Activated naive CD4-positive, alpha-beta T cell treated with anti-CD3 and anti-CD28 coated beads, Interleukin-2, amount 50 U/mL, for 24 hours (primary cell): ENCODE data around the gene DNAJB7.
A peak's percentile ranks its signal among the peaks of the same experiment; 100 is the strongest.
"Not testable (repeated sequence)": the region's sequence is repeated elsewhere in the genome, so short reads cannot be mapped to it uniquely, and the experiment has no call there.

Source experiments
- H3K27ac Mint-ChIP-seq: one replicate; pipeline ENCODE4 v1.8.0; 2021; ENCODE audit warnings: mild to moderate bottlenecking, mixed read lengths
- H3K27me3 Mint-ChIP-seq: one replicate; pipeline ENCODE4 v1.8.0; 2021; ENCODE audit warnings: mixed read lengths
- H3K36me3 Mint-ChIP-seq: one replicate; pipeline ENCODE4 v1.8.0; 2021; ENCODE audit warnings: mixed read lengths
- H3K4me1 Mint-ChIP-seq: one replicate; pipeline ENCODE4 v1.8.0; 2021; ENCODE audit warnings: mixed read lengths
- H3K4me3 Mint-ChIP-seq: one replicate; pipeline ENCODE4 v1.8.0; 2021; ENCODE audit warnings: mild to moderate bottlenecking, mixed read lengths
- H3K9me3 Mint-ChIP-seq: one replicate; pipeline ENCODE4 v1.8.0; 2021; ENCODE audit warnings: mixed read lengths

DNAJB7 gene

DNA sequence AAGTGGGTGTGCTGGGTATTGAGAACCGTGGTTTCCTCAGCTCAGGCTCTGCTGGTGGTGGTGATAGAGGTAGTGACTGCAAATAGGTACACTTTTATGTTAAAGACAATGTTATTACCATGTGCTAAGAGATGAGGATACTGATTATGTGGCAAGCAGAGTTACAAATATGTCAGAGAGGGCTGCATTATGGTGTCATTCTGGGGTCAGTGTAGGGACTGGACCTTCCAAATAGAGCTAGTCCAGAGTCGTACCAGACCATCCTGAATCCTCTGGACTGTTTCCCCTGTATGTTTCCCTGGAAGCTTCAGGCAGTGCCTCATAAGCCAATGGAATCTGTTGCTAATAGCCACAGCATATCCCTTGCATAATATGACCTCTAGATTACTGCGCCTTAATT, at the start of gene DNAJB7:
DNAJB7 (minus strand) TSS at position 101 of the 400 bp plus-strand sequence. CDS start 119 bp downstream, outside the sequence.
- Mint-ChIP-seq H3K27me3 (no peaks in the 10 kb centered on the region), H3K4me1 (peaks cover 71% of the 10 kb centered on the region), H3K36me3 (peaks cover 8% of the 10 kb centered on the region), H3K27ac (peak within 1 kb of the TSS; percentile 89), H3K4me3 (no peak within 1 kb of the TSS), H3K9me3 (no peaks in the 10 kb centered on the region)

DNA sequence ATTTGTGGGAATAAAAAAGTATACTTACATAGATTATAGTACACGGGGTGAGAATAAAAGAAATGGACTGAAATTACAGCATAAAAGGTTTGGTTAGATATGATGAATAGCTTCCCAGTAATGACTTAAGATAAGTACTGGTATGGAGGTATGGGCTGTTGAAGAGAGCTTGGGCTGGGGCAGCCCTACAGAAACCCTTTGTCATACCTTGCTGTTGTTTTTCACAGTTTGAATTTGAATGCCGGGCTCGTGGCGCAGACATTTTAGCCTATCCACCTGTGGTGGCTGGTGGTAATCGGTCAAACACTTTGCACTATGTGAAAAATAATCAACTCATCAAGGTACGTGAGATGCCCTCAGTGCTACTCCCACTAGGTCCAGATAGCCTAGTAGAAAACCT, 47.0 kb upstream of the DNAJB7 start:
- Mint-ChIP-seq H3K4me1 (no peaks in the 10 kb centered on the region), H3K4me3 (no peak overlapping the region), H3K27me3 (no peaks in the 10 kb centered on the region), H3K27ac (no peak overlapping the region), H3K36me3 (peaks cover 11% of the 10 kb centered on the region), H3K9me3 (no peaks in the 10 kb centered on the region)

DNA sequence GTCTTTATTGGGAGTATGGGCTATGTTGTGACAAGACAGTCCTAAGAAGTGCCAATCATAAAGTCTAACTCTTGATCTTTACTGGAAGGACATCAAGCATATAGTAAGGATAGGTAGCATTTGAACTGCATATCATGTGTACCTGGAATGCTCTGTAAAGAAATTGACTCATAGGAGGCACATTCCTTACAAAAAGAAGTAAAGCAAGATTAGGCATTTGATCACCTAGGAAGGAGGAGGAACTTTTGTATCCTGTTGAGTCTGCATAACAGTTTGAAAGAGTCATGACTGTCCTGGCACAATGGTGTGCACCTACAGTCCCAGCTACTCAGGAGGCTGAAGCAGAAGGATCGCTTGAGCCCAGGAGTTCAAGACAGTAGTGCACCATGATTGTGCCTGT, 42.2 kb upstream of the DNAJB7 start:
- Mint-ChIP-seq H3K27ac (no peak overlapping the region), H3K4me1 (peaks cover 3% of the 10 kb centered on the region), H3K9me3 (no peaks in the 10 kb centered on the region), H3K4me3 (no peak overlapping the region), H3K27me3 (no peaks in the 10 kb centered on the region), H3K36me3 (peaks cover 16% of the 10 kb centered on the region)

DNA sequence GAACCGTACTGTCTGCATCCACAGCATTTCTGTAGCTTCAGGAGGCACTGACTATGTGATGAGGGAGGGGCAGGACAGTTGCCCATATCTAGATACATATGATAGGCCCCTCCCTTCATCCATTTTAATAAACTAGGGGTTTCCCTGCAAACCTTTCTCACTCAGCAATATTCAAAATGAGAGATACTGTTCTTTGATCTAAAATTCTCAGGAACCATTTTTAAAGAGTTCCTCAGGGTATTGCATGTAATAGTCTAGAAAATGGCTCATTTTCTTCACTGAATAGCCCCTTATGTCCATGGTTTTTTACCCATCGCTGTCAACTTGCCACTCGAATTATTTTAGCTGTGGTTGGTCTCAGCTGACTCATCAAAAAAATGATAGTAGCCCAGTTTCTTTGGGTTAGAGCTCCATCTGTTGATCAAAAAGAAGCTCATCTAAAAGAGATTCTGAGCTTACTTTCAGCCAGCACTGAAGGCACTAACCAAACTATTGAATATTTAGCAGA, 37.0 kb upstream of the DNAJB7 start:
- H3K9me3 Mint-ChIP-seq = no peaks in the 10 kb centered on the region
- no peak overlapping the region for H3K27ac Mint-ChIP-seq
- no peak overlapping the region for H3K4me3 Mint-ChIP-seq
- H3K27me3 Mint-ChIP-seq = no peaks in the 10 kb centered on the region
- peaks cover 7% of the 10 kb centered on the region for H3K36me3 Mint-ChIP-seq
- H3K4me1 Mint-ChIP-seq = peaks cover 10% of the 10 kb centered on the region

DNA sequence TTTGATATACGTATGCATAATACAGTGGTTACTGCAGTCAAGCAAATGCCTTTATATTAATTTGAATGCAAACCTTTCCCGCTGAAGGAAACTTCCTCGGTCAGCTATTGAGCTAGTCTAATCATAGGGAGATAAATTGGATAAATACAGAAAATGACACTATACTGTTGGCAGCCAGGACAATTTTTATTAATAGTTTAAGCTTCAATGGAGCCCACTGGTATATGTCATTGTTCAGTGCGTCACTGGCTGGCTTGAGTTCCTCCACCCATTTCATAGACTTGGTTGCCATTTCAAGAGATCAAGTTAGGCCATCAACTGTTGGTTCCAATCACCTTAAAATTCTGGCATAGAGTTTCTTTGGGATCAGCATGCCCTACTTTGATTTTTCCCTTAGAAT, 32.5 kb upstream of the DNAJB7 start:
- no peak overlapping the region for H3K27ac Mint-ChIP-seq

DNA sequence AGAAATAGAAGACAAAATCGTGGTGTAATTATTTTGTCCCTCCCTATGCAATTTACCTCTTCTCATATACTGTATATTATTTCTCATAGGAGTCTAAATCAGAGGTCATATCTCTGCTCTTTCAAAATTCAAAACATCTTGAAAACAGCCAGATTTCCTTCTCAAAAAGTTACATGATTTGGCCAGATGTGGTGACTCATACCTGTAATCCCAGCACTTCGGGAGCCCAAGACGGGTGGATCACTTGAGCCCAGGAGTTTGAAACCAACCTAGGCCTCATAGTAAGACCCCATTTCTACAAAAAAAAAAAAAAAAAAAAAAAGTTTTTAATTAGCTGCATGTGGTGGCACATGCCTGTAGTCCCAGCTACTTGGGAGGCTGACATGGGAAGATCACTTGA, 29.0 kb upstream of the DNAJB7 start:
- Mint-ChIP-seq H3K27me3 (no peaks in the 10 kb centered on the region), H3K4me1 (no peaks in the 10 kb centered on the region), H3K9me3 (no peaks in the 10 kb centered on the region), H3K4me3 (no peak overlapping the region), H3K27ac (no peak overlapping the region), H3K36me3 (peaks cover 9% of the 10 kb centered on the region)

More for the DNA sequence above, 32.5 kb upstream of the DNAJB7 start:
- Mint-ChIP-seq H3K36me3 (peaks cover 3% of the 10 kb centered on the region), H3K4me3 (no peak overlapping the region), H3K4me1 (peaks cover 10% of the 10 kb centered on the region), H3K9me3 (no peaks in the 10 kb centered on the region), H3K27me3 (no peaks in the 10 kb centered on the region)

DNA sequence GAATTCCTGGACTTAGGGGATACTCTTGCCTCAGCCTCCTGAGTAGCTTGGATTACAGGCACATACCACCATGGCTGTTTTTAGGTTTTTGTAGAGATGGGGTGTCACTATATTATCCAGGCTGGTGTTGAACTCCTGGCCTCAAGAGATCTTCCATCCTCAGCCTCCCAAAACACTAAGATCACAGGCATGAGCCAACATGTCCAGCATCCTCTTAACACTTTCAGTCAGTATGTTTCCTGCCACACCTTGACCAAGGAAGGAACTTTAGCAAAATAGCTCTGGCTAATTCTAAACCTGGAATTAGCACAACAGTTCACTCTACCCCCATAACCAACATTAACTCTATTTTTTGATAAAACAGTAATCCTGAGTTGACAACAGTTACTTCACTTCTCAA, 27.2 kb upstream of the DNAJB7 start:
- no peaks in the 10 kb centered on the region for H3K9me3 Mint-ChIP-seq
- peaks cover 12% of the 10 kb centered on the region for H3K36me3 Mint-ChIP-seq
- H3K4me3 Mint-ChIP-seq = no peak overlapping the region
- H3K27ac Mint-ChIP-seq = no peak overlapping the region
- H3K27me3 Mint-ChIP-seq = no peaks in the 10 kb centered on the region
- no peaks in the 10 kb centered on the region for H3K4me1 Mint-ChIP-seq

DNA sequence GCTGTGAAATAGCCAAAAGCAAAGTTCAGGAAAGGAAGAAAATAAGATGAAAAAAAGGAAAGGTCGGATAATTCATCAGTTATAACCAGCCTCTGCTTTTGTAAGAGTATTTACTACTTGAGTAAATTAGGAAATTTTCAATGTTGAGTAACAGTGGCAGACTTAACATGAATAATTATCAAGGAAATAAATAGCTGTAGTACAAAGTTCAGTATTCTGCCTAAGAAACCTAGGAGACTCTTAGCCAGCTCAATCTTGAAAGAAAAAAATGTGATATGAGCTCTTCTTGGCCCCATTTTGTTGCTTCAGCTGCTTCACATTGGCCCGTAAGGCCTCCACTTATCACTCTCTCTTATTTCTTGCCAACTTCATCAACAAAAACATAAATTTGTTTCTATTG, 17.0 kb upstream of the DNAJB7 start:
- H3K36me3 Mint-ChIP-seq = peaks cover 7% of the 10 kb centered on the region
- H3K27ac Mint-ChIP-seq = no peak overlapping the region
- no peaks in the 10 kb centered on the region for H3K27me3 Mint-ChIP-seq
- H3K4me1 Mint-ChIP-seq = peaks cover 3% of the 10 kb centered on the region
- H3K9me3 Mint-ChIP-seq = no peaks in the 10 kb centered on the region
- H3K4me3 Mint-ChIP-seq = no peak overlapping the region

DNA sequence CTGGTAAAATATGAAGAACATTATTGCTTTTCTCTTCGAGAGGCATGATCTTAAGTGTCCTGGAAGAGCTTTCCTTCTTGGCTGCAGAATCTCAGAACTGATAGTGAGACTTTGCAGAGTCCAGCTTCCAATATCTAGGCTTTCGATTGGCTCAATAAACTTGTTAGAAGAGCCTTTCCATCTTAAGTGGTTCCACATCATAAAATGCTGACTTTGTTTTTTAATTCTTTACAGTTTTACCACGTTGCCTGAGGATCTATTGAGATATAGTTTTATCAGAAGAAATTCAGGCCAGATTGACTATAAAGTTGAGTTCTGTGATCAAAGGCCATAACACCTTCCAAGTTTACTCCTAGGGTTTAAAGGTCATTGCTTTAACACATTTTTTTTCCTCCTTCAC, 15.6 kb upstream of the DNAJB7 start:
- H3K27ac Mint-ChIP-seq = no peak overlapping the region
- no peak overlapping the region for H3K4me3 Mint-ChIP-seq
- H3K36me3 Mint-ChIP-seq = peaks cover 7% of the 10 kb centered on the region
- H3K4me1 Mint-ChIP-seq = peaks cover 3% of the 10 kb centered on the region
- no peaks in the 10 kb centered on the region for H3K27me3 Mint-ChIP-seq
- H3K9me3 Mint-ChIP-seq = no peaks in the 10 kb centered on the region

DNA sequence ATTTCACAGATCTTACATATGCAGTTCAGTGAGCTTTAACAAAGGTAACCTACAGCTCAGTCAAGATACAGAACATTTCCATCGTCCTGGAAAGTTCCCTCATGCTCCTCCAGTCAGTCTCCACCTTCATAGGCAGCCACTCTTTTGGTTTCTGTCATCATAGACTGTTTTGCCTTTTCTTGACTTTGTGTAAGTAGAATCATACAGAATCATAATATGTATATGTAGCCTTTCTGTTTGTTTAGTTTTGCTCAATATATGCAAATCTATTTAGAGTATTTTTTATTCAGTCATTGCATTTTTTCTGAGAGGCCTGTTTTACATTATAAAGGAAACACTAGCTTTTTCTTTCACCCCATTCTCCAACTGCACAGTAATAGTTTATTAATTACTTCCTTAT, 15.0 kb upstream of the DNAJB7 start:
- Mint-ChIP-seq H3K4me3 (no peak overlapping the region), H3K27me3 (no peaks in the 10 kb centered on the region), H3K27ac (no peak overlapping the region), H3K36me3 (peaks cover 6% of the 10 kb centered on the region), H3K9me3 (no peaks in the 10 kb centered on the region), H3K4me1 (peaks cover 3% of the 10 kb centered on the region)

DNA sequence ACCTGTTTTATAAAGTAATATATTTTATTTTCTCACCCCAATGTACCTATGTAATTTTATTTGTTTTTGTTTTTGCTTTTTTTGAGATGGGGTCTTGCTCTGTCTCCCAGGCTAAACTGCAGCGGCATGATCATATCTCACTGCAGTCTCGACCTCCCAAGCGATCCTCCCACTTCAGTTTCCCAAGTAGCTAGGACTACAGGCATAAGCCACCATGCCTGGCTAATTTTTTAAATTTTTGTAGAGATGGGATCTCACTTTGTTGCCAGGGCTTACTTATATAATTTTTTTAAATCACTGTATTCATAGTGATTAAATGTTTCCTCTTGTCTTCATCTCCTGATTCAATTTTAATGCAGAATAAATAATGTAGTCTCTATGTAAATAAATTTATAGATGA, 13.2 kb upstream of the DNAJB7 start:
- H3K4me1 Mint-ChIP-seq = peaks cover under 1% of the 10 kb centered on the region
- no peak overlapping the region for H3K27ac Mint-ChIP-seq
- H3K27me3 Mint-ChIP-seq = no peaks in the 10 kb centered on the region
- H3K36me3 Mint-ChIP-seq = peaks cover 7% of the 10 kb centered on the region
- no peaks in the 10 kb centered on the region for H3K9me3 Mint-ChIP-seq
- no peak overlapping the region for H3K4me3 Mint-ChIP-seq

DNA sequence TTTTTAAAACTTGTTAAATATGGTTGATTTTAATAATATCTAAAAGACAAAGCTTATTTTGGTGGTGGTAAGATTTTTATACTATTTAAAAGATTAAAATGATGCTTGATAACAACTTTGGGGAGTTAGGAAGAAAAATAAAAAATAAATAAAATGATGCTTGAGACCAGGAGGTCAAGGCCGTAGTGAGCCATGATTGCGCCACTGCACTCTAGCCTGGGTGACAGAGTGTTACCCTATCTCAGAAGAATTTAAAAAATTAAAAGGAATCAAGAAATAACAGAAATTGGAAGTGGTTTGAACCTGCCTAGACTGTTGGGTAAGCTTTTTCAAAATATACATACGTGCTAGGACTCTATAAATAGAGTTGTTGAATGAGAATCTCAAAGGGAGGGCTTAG, 12.1 kb upstream of the DNAJB7 start:
- Mint-ChIP-seq H3K4me3 (no peak overlapping the region), H3K9me3 (no peaks in the 10 kb centered on the region), H3K27me3 (no peaks in the 10 kb centered on the region), H3K36me3 (peaks cover 7% of the 10 kb centered on the region), H3K27ac (no peak overlapping the region), H3K4me1 (no peaks in the 10 kb centered on the region)

DNA sequence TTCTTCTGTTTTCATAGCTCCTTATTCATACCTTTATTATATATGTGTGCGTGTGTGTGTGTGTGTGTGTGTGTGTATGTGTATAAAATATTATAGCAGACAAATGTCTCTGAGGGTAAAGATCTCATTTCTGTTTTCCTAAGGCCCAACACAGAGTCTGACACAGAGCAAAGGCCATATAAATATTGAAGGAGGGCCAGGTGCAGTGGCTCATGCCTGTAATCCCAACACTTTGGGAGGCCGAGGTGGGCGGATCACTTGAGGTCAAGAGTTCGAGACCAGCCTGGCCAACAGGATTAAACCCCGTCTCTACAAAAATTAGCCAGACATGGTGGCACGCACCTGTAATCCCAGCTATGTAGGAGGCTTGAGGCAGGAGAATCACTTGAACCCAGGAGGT, 6.5 kb upstream of the DNAJB7 start:
- peaks cover 35% of the 10 kb centered on the region for H3K4me1 Mint-ChIP-seq
- H3K4me3 Mint-ChIP-seq, H3K9me3 Mint-ChIP-seq, H3K27ac Mint-ChIP-seq, H3K36me3 Mint-ChIP-seq, H3K27me3 Mint-ChIP-seq: not testable (repeated sequence)

DNA sequence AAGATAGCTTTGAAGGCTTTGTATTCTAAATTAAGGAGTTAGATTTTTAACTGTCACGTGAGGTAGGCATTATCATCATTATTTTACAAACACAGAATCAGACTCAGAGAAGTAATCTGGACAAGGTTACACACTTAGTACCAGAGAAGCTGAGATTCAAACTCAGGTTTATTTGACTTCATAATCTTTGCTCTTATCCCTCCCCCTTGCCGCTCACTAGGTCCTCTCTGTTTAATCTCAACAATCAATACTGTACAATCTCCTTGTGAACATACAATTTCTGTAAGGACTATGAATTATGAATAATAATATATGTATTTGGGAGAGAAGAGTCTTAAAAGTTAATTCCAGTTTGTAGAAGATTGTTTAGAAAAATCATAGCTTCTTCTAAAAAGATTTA, 5.2 kb upstream of the DNAJB7 start:
- Mint-ChIP-seq H3K27me3 (no peaks in the 10 kb centered on the region), H3K4me1 (peaks cover 47% of the 10 kb centered on the region), H3K9me3 (no peaks in the 10 kb centered on the region), H3K36me3 (peaks cover 7% of the 10 kb centered on the region), H3K4me3 (no peak overlapping the region), H3K27ac (no peak overlapping the region)

DNA sequence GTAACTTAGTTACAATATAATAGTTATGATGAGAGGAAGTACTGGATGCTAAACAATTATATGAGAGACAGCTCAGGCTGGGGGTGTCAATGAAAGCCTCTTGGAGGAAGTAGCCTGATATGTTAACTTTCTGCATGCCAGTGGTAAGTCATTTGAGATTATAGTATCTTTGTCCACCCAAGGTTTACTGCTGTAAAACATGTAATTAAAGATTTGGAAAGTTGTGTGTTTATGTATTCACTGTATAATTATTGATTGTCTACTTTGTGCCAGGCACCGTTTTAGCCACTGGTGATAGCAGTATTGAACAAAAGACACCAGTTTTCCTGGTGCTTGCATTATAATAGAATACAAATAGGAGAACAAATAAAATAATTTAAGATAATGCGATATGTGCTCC, 624 bp upstream of the DNAJB7 start:
- Mint-ChIP-seq H3K9me3 (no peaks in the 10 kb centered on the region), H3K27ac (peak overlapping the region; percentile 69), H3K36me3 (peaks cover 8% of the 10 kb centered on the region), H3K4me3 (no peak overlapping the region), H3K4me1 (peaks cover 71% of the 10 kb centered on the region), H3K27me3 (no peaks in the 10 kb centered on the region)

DNA sequence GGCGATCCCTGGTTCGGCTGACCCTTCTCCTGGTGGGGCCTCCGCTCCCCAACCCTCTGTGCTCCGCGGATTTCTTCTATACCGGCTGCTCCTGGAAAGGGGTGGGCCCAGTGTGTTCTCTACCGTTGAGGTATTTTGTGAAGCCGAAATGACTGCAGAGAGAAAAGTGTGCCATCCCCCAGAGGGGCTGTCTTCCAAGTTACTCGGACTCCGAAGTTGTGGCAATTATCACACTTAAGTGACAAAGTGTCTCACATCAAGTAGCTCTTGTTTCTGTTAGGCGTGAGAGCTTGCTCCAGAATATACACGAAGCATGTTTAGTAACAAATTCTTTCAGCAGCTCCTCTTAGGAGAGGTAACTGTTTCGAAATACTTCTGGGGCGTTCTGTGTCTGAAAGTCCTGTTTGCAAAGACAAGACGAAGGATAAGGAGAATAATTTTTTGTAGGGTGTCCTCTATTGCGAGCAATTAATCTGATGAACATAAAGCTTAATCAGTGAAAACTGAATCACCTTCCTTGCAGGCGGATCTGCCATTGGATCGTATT, 4.5 kb downstream of the DNAJB7 start:
- H3K36me3 Mint-ChIP-seq = peaks cover 9% of the 10 kb centered on the region
- peaks cover 62% of the 10 kb centered on the region for H3K4me1 Mint-ChIP-seq
- no peaks in the 10 kb centered on the region for H3K9me3 Mint-ChIP-seq
- H3K27ac Mint-ChIP-seq = peak overlapping the region; percentile 100
- peak overlapping the region; percentile 98 for H3K4me3 Mint-ChIP-seq
- no peaks in the 10 kb centered on the region for H3K27me3 Mint-ChIP-seq
